CD4-positive, alpha-beta T cell treated with Interleukin-21 for 1 hour (primary cell): Measurements from ENCODE around the gene TRAM2.

ENCODE experiments used
- DNase-seq: peaks from one replicate; pipeline ENCODE4 v3.0.0-alpha.2; 2020

TRAM2 gene

GRCh38 chr6:52523378-52524142, 53.3 kb downstream of the TRAM2 start:
- DNase-seq: no peak

GRCh38 chr6:52522655-52523054, 54.2 kb downstream of the TRAM2 start:
- no peak for DNase-seq

GRCh38 chr6:52522151-52522626, 54.7 kb downstream of the TRAM2 start:
- no peak for DNase-seq

- DNase-seq: no peak
Observed at GRCh38 chr6:52519618-52520017, 57.2 kb downstream of the TRAM2 start.

DNA sequence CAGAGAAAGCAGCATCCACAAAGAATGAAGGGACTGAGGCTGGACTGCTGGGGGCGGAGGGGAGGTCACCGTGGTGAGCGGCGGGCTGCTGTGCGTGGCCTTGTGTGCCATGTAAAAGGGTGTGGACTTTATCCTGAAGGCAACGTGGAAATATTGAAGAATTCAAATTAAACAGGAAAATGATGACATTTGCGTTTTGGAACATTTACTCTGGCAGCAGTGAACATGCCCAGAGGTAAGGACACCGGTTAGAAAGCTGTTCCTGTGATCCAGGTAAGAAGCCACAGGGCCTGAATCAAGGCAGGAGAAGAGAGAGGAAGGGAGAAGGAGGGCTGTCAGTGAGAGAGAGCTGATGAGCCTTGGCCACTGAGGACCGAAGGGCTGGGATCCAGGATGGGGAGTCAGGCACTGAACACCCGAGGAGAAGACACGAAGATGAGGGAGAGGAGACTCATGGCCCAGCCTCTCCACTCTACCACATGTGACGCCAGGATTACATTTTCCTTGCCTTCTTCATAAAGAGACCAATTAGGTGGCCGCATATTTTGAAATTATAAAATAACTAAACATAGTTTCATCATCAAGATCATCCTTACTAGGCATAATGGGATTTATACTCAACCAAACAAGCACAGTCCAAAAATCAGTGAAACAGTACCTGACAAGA, 58.4 kb downstream of the TRAM2 start:
- no peak for DNase-seq

DNA sequence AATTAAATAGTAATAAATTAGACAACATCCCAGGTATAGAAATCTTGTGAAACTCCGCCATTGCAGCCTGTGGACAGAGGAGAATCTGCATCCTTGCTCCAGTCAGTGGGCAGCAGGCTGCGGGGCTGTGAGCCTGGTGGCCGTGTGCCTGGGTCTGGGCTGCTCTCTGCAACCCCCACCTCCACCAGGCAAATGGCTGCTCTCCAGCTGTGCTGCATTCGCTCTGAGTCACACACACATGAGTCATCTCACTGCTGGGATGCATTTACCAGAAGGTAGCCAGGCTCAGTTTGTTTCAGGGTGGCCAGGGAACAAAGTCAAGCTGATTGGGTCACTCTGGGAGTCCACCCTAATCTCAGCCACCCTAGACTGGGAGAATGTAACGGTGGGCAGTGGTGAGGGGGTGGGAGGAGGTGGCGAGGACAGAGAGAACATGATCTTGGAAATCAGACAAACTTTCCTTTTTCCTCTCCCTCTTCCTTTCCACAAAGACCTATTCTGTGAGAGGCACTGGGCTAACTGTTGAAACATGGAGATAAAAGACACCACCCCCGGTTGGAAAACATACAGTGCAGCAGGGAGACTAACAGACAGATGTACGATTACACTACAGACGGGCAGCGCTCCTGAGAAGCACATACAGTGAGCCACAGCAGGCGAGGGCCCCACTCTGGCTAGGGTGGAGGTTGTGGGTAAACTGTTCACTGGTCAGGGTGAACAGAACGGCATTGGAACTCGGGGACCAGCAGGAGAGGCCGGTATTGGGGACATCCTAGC, 59.2 kb downstream of the TRAM2 start:
- no peak for DNase-seq

GRCh38 chr6:52516943-52517342, 59.9 kb downstream of the TRAM2 start:
- no peak for DNase-seq

GRCh38 chr6:52516269-52516668, 60.6 kb downstream of the TRAM2 start:
- no peak for DNase-seq

GRCh38 chr6:52515219-52515960, 61.5 kb downstream of the TRAM2 start:
- DNase-seq: no peak

DNA sequence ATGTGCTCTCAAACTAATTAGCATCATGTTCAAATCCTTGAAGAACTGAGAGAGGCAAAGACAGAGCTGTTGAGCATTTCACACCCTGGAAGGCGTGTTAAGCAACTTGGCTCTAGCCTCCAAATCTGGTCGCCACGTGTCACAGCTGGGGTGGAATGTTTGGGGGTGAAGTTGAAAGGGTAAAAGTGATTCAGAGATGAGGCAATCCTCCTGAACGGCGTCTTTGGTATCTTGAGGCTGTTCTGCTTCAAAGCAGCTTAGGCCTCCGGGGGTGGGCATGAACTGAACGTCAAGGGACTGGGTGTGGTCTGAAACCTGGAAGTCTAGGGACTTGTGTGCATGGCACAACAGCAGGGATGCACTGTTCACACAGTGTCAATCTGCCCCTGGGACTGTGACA, 62.3 kb downstream of the TRAM2 start:
- DNase-seq: no peak

DNA sequence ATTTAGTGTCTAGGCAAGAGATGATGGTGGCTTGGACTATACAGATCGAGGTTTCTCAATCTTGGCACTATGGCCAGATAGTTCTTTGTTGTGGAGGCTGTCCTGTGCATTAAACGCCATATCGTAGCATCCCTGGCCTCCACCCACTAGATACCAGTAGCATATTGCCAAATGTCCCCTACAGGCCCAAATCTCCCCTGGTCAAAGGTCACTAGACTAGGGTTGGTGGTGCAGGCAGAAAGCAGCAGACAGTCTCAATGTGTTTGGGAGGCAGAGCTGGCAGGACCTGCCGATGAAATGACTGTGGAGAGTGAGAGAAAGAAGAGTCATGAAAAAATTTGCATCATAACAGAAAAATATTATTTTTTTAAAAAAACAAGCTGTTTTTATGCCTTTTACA, 63.0 kb downstream of the TRAM2 start:
- no peak for DNase-seq

GRCh38 chr6:52513464-52513863, 63.4 kb downstream of the TRAM2 start:
- no peak for DNase-seq

DNA sequence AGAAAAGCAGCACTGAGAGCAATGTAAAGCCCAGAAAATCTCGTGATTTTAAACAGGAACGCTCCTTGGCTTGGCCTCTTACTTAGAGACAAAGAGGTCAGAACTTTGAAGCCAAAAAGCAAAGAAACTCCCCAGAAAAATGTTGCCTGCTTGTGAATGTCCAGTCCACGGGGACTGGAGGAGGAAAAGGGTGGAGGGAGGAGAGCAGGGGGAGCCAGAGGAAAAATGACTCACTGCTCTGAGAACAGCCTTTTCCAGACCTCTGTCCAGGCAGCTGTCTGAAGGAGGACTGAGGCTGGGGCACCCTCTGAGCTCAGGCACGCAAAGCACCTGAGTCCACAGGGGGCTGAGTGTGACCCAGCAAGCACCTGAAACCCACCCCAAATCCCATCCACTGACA, 64.7 kb downstream of the TRAM2 start:
- DNase-seq: no peak

GRCh38 chr6:52511572-52512151, 65.2 kb downstream of the TRAM2 start:
- DNase-seq: no peak

DNA sequence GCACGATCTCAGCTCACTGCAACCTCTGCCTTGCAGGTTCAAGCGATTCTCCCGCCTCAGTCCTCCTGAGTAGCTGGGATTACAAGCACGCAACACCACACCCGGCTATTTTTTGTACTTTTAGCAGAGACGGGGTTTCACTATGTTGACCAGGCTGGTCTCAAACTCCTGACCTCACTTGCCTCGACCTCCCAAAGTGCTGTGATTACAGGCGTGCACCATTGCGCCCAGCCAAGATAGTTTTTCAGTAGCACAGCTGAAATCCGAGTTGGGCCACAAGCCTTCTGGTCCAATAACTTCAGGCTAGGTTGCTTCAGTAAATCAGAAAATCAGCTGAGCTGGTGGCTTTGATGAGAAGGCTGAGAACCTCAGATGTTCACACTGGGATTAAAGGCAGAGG, 65.7 kb downstream of the TRAM2 start:
- DNase-seq: no peak

GRCh38 chr6:52510213-52510562, 66.7 kb downstream of the TRAM2 start:
- DNase-seq: no peak

DNA sequence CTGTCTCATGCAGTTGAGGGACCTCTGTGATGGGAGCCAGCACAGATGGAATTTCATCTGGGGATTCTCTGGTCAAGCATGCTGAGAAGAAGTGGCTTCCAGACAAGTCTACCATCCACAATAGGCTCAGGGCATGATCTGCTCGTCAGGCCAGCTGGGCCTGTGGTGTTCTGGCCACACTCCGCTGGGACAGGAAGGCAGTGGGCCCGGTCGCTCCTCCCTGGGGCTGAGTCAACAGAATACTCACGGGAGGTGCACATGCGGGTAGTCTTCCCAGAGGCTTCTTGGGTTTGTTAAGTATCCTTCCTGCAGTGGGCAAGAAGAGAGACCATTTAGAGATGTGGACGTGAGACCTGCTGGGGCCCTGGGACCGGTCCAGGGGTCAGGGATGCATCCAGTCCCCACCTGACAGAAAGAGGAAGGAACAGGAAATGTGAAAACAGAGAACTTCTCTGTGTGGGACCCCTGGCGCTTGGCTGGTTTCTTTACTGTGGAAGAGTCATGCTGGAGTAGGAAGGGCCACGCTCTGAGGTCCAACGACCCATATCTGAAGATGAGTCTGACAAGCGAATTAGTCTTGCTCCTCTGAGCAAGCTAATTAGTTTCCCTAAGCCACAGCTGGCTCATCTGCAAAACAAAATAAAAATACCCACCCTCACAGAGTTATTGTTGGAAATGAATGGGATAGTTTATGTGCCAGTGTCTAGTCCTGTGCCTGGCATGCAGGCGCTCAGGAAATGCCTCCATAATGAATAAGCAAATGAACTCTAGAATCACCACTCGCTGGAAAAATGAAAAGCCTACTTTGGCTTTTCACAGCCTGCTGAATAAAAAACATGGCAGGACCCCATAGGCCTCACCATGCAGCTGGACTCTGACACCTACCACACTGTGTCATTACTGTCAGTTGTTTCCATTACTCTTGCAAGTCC, 67.3 kb downstream of the TRAM2 start:
- no peak for DNase-seq

- DNase-seq: no peak
Observed at GRCh38 chr6:52508261-52508739, 68.6 kb downstream of the TRAM2 start.

GRCh38 chr6:52507557-52508260, 69.2 kb downstream of the TRAM2 start:
- no peak for DNase-seq

DNA sequence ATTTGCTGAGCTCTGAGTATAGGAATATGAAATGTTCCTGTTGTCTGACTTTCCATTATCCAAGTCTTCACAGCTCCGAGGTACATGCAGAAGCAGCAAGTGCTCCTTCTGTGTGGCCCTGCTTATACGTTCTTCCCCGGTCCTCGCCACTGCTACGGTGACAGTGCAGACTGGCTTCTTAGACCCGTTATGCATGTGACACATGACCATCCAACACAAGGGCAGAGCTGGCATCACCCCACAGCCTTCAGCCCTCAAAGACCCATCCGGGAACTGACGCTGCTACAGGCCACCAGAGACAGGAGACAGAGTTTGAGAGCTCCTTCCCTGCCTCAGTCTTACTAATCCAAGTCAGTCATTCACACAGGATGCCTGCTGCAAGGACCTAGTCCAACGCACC, 70.4 kb downstream of the TRAM2 start:
- no peak for DNase-seq
